HG03139 (cell line): ENCODE measurements around the gene RETREG1.
A peak's percentile ranks its signal among the peaks of the same experiment; 100 is the strongest.
"Not testable (repeated sequence)": the region's sequence is repeated elsewhere in the genome, so short reads cannot be mapped to it uniquely, and the experiment has no call there.

Source experiments
- ATAC-seq: cut with Tn5 transposase; IDR thresholded peaks from one replicate; pipeline ENCODE4 v1.9.1; 2021; ENCODE audit not compliant: unreplicated experiment

The RETREG1 gene

GRCh38 chr5:16492398-16493140 lies 124.2 kb downstream of the RETREG1 start:
- no peak for ATAC-seq

GRCh38 chr5:16490911-16491310 lies 125.9 kb downstream of the RETREG1 start:
- no peak for ATAC-seq

GRCh38 chr5:16489322-16489791 lies 127.4 kb downstream of the RETREG1 start:
- ATAC-seq, result no peak

- no peak for ATAC-seq
Observed at GRCh38 chr5:16487456-16487855, 129.3 kb downstream of the RETREG1 start.

- no peak for ATAC-seq
Observed at GRCh38 chr5:16486711-16487111, 130.1 kb downstream of the RETREG1 start.

GRCh38 chr5:16485656-16486055 lies 131.1 kb downstream of the RETREG1 start:
- no peak for ATAC-seq

- ATAC-seq, result no peak
Observed at GRCh38 chr5:16484081-16484480, 132.7 kb downstream of the RETREG1 start.

GRCh38 chr5:16483361-16483760 lies 133.4 kb downstream of the RETREG1 start:
- ATAC-seq, result no peak

- ATAC-seq, result no peak
Observed at GRCh38 chr5:16482891-16483290, 133.9 kb downstream of the RETREG1 start.

GRCh38 chr5:16480821-16481538 lies 135.8 kb downstream of the RETREG1 start:
- no peak for ATAC-seq

- ATAC-seq, result no peak
Observed at GRCh38 chr5:16480144-16480543, 136.7 kb downstream of the RETREG1 start.

- no peak for ATAC-seq
Observed at GRCh38 chr5:16477541-16477940, 139.3 kb downstream of the RETREG1 start.

GRCh38 chr5:16476417-16476816 lies 140.4 kb downstream of the RETREG1 start:
- not testable (repeated sequence) for ATAC-seq

- ATAC-seq, result no peak
Observed at GRCh38 chr5:16471387-16471786, 145.4 kb downstream of the RETREG1 start.

GRCh38 chr5:16467363-16468219 lies 149.2 kb downstream of the RETREG1 start:
- peak; percentile 55 for ATAC-seq

GRCh38 chr5:16465544-16466432 lies 151.0 kb downstream of the RETREG1 start, which contains the start of gene ZNF622:
Gene ZNF622 (minus strand): TSS chr5:16465800. CDS start chr5:16465665, 135 bp downstream.
- ATAC-seq, result peak; percentile 80

- no peak for ATAC-seq
Observed at GRCh38 chr5:16464664-16465543, 151.9 kb downstream of the RETREG1 start.

- no peak for ATAC-seq
Observed at GRCh38 chr5:16464231-16464630, 152.6 kb downstream of the RETREG1 start.

- ATAC-seq, result no peak
Observed at GRCh38 chr5:16461782-16462181, 155.0 kb downstream of the RETREG1 start.
